Activated T-helper 17 cell treated with anti-CD3 and anti-CD28 coated beads, Interleukin-2, amount 50 U/mL, for 72 hours (primary cell): Measurements from ENCODE around the gene SHOX. TPM values are rescaled to one million over a fixed set of nuclear protein-coding genes. Genes with fewer than 3 reads are reported as not detected.
"Not testable (repeated sequence)": the region's sequence is repeated elsewhere in the genome, so short reads cannot be mapped to it uniquely, and the experiment has no call there.

Source experiments
- ATAC-seq: fragments of 150-1000 bp; cut with Tn5 transposase; replicated peaks from 2 replicates; pipeline ENCODE4 v1.10.0; 2021; ENCODE audit warnings: mild to moderate bottlenecking, moderate library complexity
- H3K27ac Mint-ChIP-seq: one replicate; pipeline ENCODE4 v1.8.0; 2022; ENCODE audit warnings: mixed read lengths
- H3K27me3 Mint-ChIP-seq: one replicate; pipeline ENCODE4 v1.8.0; 2022; ENCODE audit warnings: mixed read lengths
- H3K36me3 Mint-ChIP-seq: one replicate; pipeline ENCODE4 v1.8.0; 2022; ENCODE audit warnings: low read depth, mild to moderate bottlenecking, mixed read lengths
- H3K4me1 Mint-ChIP-seq: one replicate; pipeline ENCODE4 v1.8.0; 2022; ENCODE audit warnings: mixed read lengths
- H3K4me3 Mint-ChIP-seq: one replicate; pipeline ENCODE4 v1.8.0; 2022; ENCODE audit warnings: mild to moderate bottlenecking, mixed read lengths
- H3K9me3 Mint-ChIP-seq: one replicate; pipeline ENCODE4 v1.8.0; 2022; ENCODE audit warnings: mixed read lengths
- total RNA-seq, 2 donors: library from RNA; stranded (reverse); gene quantifications; one replicate each; pipeline ENCODE4 v1.2.3, GENCODE V29; 2022

Gene SHOX
- total RNA-seq: not detected

DNA sequence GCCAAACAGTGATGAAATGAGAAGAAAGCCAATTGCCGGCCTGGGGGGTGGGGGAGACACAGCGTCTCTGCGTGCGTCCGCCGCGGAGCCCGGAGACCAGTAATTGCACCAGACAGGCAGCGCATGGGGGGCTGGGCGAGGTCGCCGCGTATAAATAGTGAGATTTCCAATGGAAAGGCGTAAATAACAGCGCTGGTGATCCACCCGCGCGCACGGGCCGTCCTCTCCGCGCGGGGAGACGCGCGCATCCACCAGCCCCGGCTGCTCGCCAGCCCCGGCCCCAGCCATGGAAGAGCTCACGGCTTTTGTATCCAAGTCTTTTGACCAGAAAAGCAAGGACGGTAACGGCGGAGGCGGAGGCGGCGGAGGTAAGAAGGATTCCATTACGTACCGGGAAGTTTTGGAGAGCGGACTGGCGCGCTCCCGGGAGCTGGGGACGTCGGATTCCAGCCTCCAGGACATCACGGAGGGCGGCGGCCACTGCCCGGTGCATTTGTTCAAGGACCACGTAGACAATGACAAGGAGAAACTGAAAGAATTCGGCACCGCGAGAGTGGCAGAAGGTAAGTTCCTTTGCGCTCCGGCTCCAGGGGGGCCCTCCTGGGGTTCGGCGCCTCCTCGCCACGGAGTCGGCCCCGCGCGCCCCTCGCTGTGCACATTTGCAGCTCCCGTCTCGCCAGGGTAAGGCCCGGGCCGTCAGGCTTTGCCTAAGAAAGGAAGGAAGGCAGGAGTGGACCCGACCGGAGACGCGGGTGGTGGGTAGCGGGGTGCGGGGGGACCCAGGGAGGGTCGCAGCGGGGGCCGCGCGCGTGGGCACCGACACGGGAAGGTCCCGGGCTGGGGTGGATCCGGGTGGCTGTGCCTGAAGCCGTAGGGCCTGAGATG is at the start of gene SHOX:
Gene SHOX, plus strand, starts transcription at position 180 of the 885 bp plus-strand sequence. Its CDS starts 107 bp downstream, at position 287.
- ATAC-seq: no peak
- no peak within 1 kb of the TSS for H3K4me3 Mint-ChIP-seq
- peaks cover 51% of the 10 kb centered on the region for H3K27me3 Mint-ChIP-seq
- H3K9me3 Mint-ChIP-seq: peaks cover 11% of the 10 kb centered on the region
- H3K36me3 Mint-ChIP-seq: no peaks in the 10 kb centered on the region
- H3K27ac Mint-ChIP-seq: no peak within 1 kb of the TSS
- peaks cover 12% of the 10 kb centered on the region for H3K4me1 Mint-ChIP-seq

DNA sequence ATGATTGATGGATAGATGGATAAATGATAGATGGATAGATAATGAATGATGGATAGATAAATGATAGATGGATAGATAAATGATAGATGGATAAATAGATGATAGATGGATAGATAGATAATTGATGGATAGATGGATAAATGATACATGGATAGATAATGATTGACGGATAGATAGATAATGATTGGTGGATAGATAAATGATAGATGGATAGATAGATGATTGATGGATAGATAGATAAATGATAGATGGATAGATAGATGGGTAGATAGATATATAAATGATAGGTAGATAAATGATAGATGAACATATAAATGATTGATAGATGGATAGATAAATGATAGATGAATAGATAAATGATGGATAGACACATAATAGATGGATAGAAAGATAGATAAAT is 49.5 kb upstream of the SHOX start:
- no peak for ATAC-seq
- Mint-ChIP-seq H3K27ac (no peak overlapping the region), H3K9me3 (peaks cover 24% of the 10 kb centered on the region)

DNA sequence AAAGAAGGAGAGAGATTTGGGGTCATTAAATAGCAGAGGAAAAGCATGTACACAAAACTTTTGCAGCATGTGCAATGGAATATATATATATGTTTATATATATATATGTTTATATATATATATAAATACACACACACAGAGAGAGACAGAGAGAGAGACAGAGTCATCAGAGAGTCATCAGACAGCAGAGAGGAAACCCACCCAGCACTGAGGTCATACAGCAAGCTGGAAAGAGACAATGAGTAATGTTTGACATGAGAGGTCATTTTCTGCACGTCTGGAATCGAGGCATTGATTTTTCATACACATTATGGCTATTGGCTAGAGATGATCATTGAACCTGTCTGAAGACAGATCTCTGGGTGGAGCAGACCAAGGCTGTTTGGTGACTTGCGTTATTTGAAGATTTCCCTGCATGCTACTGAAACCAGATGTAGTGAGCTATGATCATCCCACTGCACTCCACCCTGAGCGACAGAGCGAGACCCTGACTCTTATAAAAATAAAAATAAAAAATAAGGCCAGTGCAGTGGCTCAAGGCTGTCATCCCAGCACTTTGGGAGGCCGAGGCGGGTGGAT is 48.8 kb upstream of the SHOX start:
- no peaks in the 10 kb centered on the region for H3K27me3 Mint-ChIP-seq
- H3K27ac Mint-ChIP-seq: no peak overlapping the region
- no peaks in the 10 kb centered on the region for H3K4me1 Mint-ChIP-seq
- peaks cover 24% of the 10 kb centered on the region for H3K9me3 Mint-ChIP-seq
- no peaks in the 10 kb centered on the region for H3K36me3 Mint-ChIP-seq
- ATAC-seq: peak; percentile 28
- no peak overlapping the region for H3K4me3 Mint-ChIP-seq

More for the DNA sequence above, 49.5 kb upstream of the SHOX start:
- no peaks in the 10 kb centered on the region for H3K27me3 Mint-ChIP-seq
- H3K4me1 Mint-ChIP-seq: no peaks in the 10 kb centered on the region
- no peak overlapping the region for H3K4me3 Mint-ChIP-seq
- H3K36me3 Mint-ChIP-seq: no peaks in the 10 kb centered on the region

DNA sequence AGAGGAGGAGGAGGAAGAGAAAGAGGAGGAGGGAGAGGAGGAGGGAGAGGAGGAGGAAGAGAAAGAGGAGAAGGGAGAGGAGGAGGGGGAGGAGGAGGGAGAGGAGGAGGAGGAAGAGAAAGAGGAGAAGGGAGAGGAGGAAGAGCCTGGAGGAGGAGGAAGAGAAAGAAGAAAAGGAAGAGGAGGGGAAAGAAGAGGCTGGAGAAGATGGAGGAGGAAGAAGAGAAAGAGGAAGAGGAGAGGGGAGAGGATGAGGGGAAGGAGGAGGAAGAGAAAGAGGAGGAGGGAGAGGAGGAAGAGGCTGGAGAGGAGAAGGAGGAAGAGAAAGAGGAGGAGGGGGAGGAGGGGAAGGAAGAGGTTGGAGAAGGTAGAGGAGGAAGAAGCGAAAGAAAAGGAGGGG is 46.0 kb upstream of the SHOX start:
- Mint-ChIP-seq H3K4me1 (no peaks in the 10 kb centered on the region), H3K27me3 (no peaks in the 10 kb centered on the region)

DNA sequence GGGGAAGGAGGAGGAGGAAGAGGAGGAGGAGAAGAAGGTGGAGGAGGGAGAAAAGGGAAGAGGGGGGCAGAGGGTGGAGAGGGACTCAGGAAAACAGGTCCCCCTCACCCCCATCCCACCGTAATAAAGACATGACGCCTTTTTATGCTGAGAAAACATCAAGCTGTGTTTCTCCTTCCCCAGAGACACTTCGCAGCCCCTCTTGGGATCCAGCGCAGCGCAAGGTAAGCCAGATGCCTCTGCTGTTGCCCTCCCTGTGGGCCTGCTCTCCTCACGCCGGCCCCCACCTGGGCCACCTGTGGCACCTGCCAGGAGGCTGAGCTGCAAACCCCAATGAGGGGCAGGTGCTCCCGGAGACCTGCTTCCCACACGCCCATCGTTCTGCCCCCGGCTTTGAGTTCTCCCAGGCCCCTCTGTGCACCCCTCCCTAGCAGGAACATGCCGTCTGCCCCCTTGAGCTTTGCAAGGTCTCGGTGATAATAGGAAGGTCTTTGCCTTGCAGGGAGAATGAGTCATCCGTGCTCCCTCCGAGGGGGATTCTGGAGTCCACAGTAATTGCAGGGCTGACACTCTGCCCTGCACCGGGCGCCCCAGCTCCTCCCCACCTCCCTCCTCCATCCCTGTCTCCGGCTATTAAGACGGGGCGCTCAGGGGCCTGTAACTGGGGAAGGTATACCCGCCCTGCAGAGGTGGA is 45.3 kb upstream of the SHOX start:
- H3K9me3 Mint-ChIP-seq: peaks cover 10% of the 10 kb centered on the region
- no peak overlapping the region for H3K27ac Mint-ChIP-seq
- H3K36me3 Mint-ChIP-seq: no peaks in the 10 kb centered on the region
- no peak for ATAC-seq
- no peaks in the 10 kb centered on the region for H3K27me3 Mint-ChIP-seq
- no peaks in the 10 kb centered on the region for H3K4me1 Mint-ChIP-seq
- no peak overlapping the region for H3K4me3 Mint-ChIP-seq

More for the DNA sequence above, 46.0 kb upstream of the SHOX start:
- Mint-ChIP-seq H3K4me3 (no peak overlapping the region), H3K27ac (no peak overlapping the region), H3K9me3 (peaks cover 12% of the 10 kb centered on the region), H3K36me3 (no peaks in the 10 kb centered on the region)
- no peak for ATAC-seq

DNA sequence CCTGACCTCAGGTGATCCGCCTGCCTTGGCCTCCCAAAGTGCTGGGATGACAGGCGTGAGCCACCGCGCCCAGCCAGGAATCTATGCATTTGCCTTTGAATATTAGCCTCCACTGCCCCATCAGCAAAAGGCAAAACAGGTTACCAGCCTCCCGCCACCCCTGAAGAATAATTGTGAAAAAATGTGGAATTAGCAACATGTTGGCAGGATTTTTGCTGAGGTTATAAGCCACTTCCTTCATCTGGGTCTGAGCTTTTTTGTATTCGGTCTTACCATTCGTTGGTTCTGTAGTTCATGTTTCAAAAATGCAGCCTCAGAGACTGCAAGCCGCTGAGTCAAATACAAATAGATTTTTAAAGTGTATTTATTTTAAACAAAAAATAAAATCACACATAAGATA is 44.2 kb upstream of the SHOX start:
- H3K27ac Mint-ChIP-seq: no peak overlapping the region
- H3K36me3 Mint-ChIP-seq: no peaks in the 10 kb centered on the region
- no peaks in the 10 kb centered on the region for H3K27me3 Mint-ChIP-seq
- no peaks in the 10 kb centered on the region for H3K4me1 Mint-ChIP-seq
- no peak overlapping the region for H3K4me3 Mint-ChIP-seq
- ATAC-seq: no peak
- H3K9me3 Mint-ChIP-seq: peaks cover 2% of the 10 kb centered on the region

DNA sequence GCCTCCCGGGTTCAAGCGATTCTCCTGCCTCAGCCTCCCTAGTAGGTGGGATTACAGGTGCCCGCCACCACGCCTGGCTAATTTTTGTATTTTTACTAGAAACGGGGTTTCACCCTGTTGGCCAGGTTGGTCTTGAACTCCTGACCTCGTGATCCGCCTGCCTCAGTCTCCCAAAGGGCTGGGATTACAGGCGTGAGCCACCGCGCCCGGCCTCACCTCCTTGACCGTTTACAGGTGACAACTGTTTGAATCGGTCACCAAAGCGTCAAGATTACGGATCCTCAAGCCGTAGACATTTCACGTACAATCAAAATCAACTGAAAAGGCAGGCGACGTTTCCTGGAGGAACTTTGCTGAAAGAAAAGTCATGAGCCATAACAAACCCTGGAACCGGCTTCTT is 41.3 kb upstream of the SHOX start:
- not testable (repeated sequence) for H3K4me1 Mint-ChIP-seq, H3K36me3 Mint-ChIP-seq, ATAC-seq, H3K9me3 Mint-ChIP-seq, H3K27ac Mint-ChIP-seq, H3K4me3 Mint-ChIP-seq, H3K27me3 Mint-ChIP-seq

DNA sequence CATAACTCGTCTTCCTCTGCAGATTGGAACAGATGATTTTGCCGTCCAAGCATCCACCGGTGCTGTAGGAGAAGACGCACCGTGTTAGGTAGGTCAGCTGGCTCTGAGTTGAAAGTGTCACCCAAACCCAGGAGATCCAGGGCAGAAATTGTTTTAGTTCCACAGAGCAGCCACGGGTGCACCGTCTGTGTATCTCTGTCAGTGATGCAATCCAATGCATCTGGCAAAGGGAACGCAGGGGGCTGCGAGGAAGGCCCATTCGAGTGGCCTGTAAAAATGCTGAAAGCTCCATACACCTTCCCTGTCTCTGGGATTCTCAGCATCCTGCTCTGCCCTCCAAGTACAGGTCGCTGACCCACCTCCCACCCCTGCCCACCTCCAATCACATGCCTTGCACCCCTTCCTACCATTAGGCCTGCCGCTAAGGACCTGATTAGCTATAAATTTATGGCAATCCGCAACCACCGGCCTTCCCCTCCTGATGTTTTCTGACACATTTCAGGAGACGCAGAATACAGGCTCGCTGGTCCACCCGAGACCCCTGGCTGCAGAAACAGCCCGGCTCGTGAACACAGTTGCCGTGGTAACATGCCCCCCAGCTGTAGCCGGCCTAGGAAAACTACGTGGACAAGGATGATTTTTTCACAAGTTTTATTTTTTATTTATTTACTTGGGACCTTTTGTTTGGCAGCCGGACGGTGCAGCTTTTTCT is 39.7 kb upstream of the SHOX start:
- H3K27me3 Mint-ChIP-seq: peaks cover 3% of the 10 kb centered on the region
- H3K4me1 Mint-ChIP-seq: no peaks in the 10 kb centered on the region
- H3K27ac Mint-ChIP-seq: no peak overlapping the region

DNA sequence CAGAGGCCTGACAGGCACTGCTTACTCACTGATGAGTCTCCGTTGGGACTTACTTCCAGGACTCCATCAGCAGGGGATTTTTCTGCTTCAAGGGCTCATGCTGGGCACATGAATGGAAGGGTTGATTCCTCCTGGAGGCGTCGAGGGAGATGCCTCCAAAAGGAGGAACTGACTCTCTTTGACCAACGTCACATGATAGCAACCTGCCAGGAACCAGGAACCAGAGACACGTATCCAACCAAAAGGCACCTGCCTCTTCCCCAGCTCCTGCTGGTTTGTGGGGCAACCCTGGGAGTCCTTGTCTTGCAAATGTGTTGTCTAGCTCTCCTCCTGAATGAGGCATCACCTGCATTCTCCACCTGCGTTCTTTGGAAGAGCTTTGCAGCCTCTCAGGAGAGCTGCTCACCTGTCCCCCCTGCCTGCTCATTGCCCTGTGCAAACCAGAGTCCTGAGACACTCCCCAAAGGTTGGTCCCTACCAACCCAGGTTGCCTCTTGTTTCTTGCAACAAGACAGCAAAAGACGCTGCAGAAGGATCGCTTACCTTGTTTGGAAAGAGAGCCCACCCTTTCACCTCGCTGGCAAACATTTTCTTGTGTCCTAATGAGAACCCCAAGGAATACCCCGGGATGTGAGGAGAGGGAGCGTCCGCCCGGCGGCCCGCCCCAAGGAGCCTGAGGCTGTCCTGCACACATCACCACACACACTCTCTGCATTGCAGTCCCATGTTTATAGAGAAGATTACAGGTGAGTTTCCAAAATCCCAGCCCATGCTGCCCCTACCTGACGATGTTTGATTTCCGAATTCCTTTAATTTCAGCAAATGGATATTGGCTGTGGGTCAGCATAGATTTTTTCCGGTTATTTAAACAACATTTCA is 30.5 kb upstream of the SHOX start:
- H3K27me3 Mint-ChIP-seq: no peaks in the 10 kb centered on the region
- no peaks in the 10 kb centered on the region for H3K4me1 Mint-ChIP-seq
- H3K4me3 Mint-ChIP-seq: no peak overlapping the region
- ATAC-seq: no peak
- H3K27ac Mint-ChIP-seq: no peak overlapping the region
- no peaks in the 10 kb centered on the region for H3K36me3 Mint-ChIP-seq
- peaks cover 22% of the 10 kb centered on the region for H3K9me3 Mint-ChIP-seq

More for the DNA sequence above, 39.7 kb upstream of the SHOX start:
- H3K9me3 Mint-ChIP-seq: peaks cover 3% of the 10 kb centered on the region
- H3K4me3 Mint-ChIP-seq: no peak overlapping the region
- no peak for ATAC-seq
- no peaks in the 10 kb centered on the region for H3K36me3 Mint-ChIP-seq

DNA sequence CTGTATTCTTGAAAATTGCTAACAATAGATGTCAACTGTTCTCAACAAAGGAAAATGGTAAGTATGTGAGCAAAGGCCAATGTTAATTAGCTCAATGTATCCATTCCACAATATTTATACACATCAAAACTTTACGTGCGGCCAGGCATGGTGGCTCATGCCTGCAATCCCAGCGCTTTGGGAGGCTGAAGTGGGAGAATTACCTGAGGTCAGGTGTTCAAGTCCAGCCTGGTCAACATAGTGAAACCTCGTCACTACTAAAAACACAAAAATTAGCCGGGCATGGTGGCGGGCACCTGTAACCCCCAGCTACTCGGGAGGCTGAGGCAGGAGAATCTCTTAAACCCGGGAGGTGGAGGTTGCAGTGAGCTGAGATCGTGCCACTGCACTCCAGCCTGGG is 27.6 kb upstream of the SHOX start:
- not testable (repeated sequence) for H3K4me3 Mint-ChIP-seq, H3K27ac Mint-ChIP-seq, H3K27me3 Mint-ChIP-seq, ATAC-seq, H3K4me1 Mint-ChIP-seq, H3K36me3 Mint-ChIP-seq
- peaks cover 12% of the 10 kb centered on the region for H3K9me3 Mint-ChIP-seq

DNA sequence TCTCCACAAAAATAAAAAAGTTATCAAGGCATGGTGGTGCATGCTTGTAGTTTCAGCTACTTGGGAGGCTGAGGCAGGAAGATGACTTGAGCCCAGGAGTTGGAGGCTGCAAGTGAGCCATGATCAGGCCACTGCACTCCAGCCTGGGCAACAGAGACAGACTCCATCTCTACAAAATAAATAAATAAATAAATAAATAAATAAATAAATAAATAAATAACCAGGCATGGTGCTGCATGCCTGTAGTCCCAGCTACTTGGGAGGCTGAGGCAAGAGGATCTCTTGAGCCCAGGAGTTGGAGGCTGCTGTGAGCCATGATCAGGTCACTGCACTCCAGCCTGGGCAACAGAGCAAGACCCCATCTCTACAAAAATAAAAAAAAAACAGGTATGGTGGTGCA is 26.0 kb upstream of the SHOX start:
- not testable (repeated sequence) for H3K36me3 Mint-ChIP-seq, ATAC-seq, H3K4me3 Mint-ChIP-seq, H3K27me3 Mint-ChIP-seq, H3K27ac Mint-ChIP-seq, H3K4me1 Mint-ChIP-seq
- H3K9me3 Mint-ChIP-seq: peaks cover 12% of the 10 kb centered on the region

DNA sequence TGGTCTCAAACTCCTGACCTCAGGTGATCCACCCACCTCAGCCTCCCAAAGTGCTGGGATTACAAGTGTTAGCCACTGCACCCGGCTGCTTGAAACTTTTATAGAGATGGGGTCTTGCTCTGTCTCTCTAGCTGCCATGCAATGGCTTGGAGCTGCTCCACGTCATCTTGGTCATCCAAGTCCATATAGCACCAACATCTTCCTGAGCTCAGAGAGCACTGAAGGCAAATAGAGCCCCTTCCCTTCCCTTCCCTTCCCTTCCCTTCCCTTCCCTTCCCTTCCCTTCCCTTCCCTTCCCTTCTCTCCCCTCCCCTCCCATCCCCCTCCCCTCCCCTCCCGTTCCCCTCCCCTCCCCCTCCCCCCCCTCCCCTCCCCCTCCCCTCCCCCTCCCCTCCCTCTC is 22.5 kb upstream of the SHOX start:
- H3K4me1 Mint-ChIP-seq, H3K27me3 Mint-ChIP-seq, H3K27ac Mint-ChIP-seq, H3K9me3 Mint-ChIP-seq, H3K4me3 Mint-ChIP-seq, H3K36me3 Mint-ChIP-seq, ATAC-seq: not testable (repeated sequence)

DNA sequence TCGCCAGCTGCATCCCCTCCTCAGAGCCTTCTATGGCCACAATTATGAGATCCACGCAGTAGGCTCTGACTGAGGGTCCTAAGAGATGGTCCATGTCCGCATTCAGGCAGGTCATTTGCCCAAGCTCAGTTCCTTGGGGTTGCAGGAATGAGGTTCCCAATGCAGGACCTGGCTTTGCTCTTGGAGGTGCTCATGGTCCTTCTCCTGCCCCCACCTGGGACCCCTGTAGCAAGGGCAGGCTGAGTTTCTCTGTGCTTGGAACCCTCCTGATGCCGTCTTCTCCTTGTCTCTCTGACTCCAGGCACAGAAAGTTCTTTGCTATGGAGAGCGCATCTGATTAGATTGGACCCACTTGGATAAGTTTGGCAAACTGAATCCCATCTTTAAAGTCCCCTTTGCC is 16.5 kb upstream of the SHOX start:
- H3K4me1 Mint-ChIP-seq: no peaks in the 10 kb centered on the region
- H3K9me3 Mint-ChIP-seq: peaks cover 12% of the 10 kb centered on the region
- ATAC-seq: no peak
- H3K27me3 Mint-ChIP-seq: peaks cover 7% of the 10 kb centered on the region
- H3K4me3 Mint-ChIP-seq: no peak overlapping the region
- no peak overlapping the region for H3K27ac Mint-ChIP-seq
- H3K36me3 Mint-ChIP-seq: no peaks in the 10 kb centered on the region

DNA sequence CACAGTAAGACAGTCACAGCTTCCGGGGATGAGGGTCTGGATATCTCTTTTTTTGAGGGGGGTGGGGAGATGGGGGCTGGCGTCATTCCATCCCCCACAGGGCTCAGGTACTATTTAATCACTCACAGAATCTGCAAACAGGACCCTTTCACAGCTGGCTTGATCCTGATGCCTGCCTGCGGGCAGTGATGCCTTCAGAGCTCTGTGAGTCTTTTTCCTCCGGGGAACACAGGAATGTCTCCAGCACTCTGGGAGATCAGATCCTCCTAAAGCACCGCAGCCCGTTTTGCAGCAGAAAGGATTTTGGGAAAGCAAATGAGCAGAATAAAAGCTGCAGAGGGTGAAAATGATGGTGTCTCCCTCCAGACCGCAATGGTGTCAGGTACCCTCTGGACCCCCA is 13.2 kb upstream of the SHOX start:
- Mint-ChIP-seq H3K27me3 (peaks cover 21% of the 10 kb centered on the region), H3K36me3 (no peaks in the 10 kb centered on the region), H3K27ac (no peak overlapping the region), H3K4me1 (peaks cover 5% of the 10 kb centered on the region), H3K4me3 (no peak overlapping the region), H3K9me3 (peaks cover 8% of the 10 kb centered on the region)
- ATAC-seq: no peak
